Esophagus squamous epithelium (tissue), 5 donors: ENCODE results near the gene PRKCA. TPM values are rescaled to one million over a fixed set of nuclear protein-coding genes. Genes with fewer than 3 reads are reported as not detected.

Source experiments
- DNase-seq: peaks from one replicate; lab custom pipeline; 2025; lab: John Stamatoyannopoulos, UW
- H3K27ac ChIP-seq, 4 donors: fragments of 200-600 bp; sonication (generic); one replicate each; pipeline ENCODE4 v1.5.1; 2016 to 2019; ENCODE audit warnings: mild to moderate bottlenecking in 1 of 4
- H3K27me3 ChIP-seq, 4 donors: fragments of 200-600 bp; sonication (generic); 1 replicate in 3 of 4; 2 replicates in 1 of 4; pipeline versions ENCODE4 v1.5.1 to v1.6.0; 2017 to 2021; ENCODE audit warnings: antibody characterized with exemption in 1 of 4
- H3K36me3 ChIP-seq, 3 donors: fragments of 200-600 bp; sonication (generic); one replicate each; pipeline ENCODE4 v1.5.1; 2016 to 2019
- H3K4me1 ChIP-seq, 3 donors: fragments of 200-600 bp; sonication (generic); one replicate each; pipeline ENCODE4 v1.5.1; 2017 to 2019
- H3K4me3 ChIP-seq, 4 donors: fragments of 200-600 bp; sonication (generic); 1 replicate in 3 of 4; 2 replicates in 1 of 4; pipeline ENCODE4 v1.5.1; 2016 to 2019; ENCODE audit warnings: mild to moderate bottlenecking in 2 of 4, moderate library complexity in 1 of 4
- H3K9me3 ChIP-seq, 3 donors: fragments of 200-600 bp; sonication (generic); one replicate each; pipeline ENCODE4 v1.5.1; 2016 to 2019
- POLR2A ChIP-seq, 4 donors: fragments of 450-650 bp; IDR thresholded peaks; one replicate each; pipeline ENCODE4 v1.6.1; 2017; ENCODE audit warnings: antibody characterized with exemption in 4 of 4, mild to moderate bottlenecking in 4 of 4, moderate library complexity in 3 of 4
- WGBS, 2 donors: methylation state at CpG; one replicate each; pipeline ENCODE4 v1.1.5; 2018; 5-methylcytosine and 5-hydroxymethylcytosine counted together
- intact Hi-C: fragments of 100-400 bp; cut with DNase I; formaldehyde crosslinking; loops from one replicate; pipeline ENCODE4 v1.15.0; 2022
- total RNA-seq, 4 donors: library from RNA; depleted of rRNA; stranded (reverse); fragments of >200 nt; gene quantifications; one replicate each; pipeline ENCODE4 v1.1.0, GENCODE V29; 2016
- TF ChIP-seq, protein P1 (sequence below), 6 experiments: fragments of 450-650 bp in 4 of 6; fragments of 200-600 bp in 2 of 6; sonication (generic) in 2 of 6; IDR thresholded peaks; one replicate each; pipeline ENCODE4 v1.5.1; 2016 to 2019; ENCODE audit warnings: antibody characterized with exemption in 6 of 6, mild to moderate bottlenecking in 4 of 6, moderate library complexity in 4 of 6
- donor health status: DM: yes; HTN: yes; CAD: no.

Gene PRKCA
- total RNA-seq, 4 donors from 2014 or later: 2.4 to 9.2 (median 4.2) TPM

DNA sequence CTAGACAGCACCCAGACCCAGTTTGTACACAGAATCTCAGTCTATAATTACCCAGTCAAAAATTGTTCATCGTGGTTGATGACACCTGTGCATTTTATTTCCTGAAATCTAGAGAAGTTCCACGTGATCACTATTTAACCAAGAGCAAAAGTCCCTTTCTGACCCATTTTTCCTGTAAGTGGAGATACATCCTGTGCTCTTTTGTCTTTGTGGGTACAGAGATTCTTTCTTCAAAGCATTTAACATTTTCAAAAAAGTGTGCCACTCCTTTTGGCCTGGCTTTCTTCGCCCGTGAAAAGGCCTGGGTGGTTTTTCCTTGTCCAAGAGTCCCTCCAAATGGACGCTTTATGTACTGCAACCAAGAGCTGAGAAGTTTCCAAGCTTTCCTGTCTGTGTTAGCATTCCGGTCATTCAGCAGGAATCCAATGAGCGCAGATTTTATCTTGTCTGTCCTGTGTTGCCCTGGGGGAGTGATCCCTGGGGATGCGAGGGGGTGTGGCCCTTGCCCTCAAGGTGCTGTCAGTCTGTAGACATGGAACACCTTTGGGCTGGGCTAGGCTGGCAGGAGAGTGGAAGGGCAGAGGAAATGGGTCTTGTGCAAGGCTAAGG, 371.4 kb downstream of the PRKCA start:
- Histone ChIP-seq H3K4me3 (no peak overlapping the region), H3K9me3 (no peaks in the 10 kb centered on the region), H3K27ac (peak overlapping the region; percentile 65 to 92 (median 89)), H3K4me1 (peaks cover 14 to 53% (median 24%) of the 10 kb centered on the region in 3 donors), H3K36me3 (no peaks in the 10 kb centered on the region), H3K27me3 (no peaks in the 10 kb centered on the region)
- DNase-seq: no peak
- whole genome bisulfite sequencing, 2 donors: 11 to 17% methylated on average over 5 to 7 of the region's 8 CpGs
- intact Hi-C loops: no loop called here
- TF ChIP-seq POLR2A (IDR thresholded peaks at IDR 0.05): no peak
- TF ChIP-seq, protein P1, sequence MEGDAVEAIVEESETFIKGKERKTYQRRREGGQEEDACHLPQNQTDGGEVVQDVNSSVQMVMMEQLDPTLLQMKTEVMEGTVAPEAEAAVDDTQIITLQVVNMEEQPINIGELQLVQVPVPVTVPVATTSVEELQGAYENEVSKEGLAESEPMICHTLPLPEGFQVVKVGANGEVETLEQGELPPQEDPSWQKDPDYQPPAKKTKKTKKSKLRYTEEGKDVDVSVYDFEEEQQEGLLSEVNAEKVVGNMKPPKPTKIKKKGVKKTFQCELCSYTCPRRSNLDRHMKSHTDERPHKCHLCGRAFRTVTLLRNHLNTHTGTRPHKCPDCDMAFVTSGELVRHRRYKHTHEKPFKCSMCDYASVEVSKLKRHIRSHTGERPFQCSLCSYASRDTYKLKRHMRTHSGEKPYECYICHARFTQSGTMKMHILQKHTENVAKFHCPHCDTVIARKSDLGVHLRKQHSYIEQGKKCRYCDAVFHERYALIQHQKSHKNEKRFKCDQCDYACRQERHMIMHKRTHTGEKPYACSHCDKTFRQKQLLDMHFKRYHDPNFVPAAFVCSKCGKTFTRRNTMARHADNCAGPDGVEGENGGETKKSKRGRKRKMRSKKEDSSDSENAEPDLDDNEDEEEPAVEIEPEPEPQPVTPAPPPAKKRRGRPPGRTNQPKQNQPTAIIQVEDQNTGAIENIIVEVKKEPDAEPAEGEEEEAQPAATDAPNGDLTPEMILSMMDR (IDR thresholded peaks at IDR 0.05): peak; percentile 52 to 89 (median 81)

DNA sequence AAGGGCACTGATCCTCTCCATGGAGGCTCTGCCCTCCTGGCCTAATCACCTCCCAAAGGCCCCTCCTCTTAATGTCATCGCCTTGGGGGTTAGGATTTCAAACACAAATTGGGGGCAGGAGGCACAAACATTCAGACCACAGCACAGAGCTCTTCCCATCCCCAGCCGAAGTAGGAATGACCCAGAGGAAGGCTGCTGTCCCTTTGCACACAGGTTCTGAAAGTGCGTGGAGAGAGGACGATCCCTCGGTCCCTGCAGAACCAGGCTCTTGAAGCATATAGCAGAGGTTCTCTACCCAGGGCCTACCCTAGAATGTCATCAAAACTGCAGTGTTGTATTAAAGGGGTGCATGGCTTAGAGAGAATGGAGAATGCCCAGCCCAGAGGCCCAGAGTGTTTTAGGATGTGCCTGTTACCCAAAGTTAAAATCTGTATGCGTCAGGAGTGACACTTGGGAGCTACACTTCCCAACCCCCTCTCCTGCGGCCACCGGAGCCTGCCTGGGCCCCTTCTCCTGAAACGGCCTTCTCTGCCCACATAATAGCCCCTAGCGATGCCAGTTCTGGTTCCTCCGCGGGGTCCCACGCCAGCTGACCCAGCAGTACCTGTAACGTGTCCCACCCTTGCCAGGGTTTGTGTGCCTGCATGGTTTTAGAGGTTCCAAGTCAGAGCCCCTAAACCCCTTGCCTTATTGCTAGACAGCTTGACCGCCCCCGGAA, 373.0 kb downstream of the PRKCA start:
- 45 to 57% methylated on average over 12 to 13 of the region's 16 CpGs for WGBS, 2 donors
- peaks cover 14 to 53% (median 24%) of the 10 kb centered on the region in 3 donors for H3K4me1 ChIP-seq
- H3K27me3 ChIP-seq: no peaks in the 10 kb centered on the region
- H3K4me3 ChIP-seq: peak overlapping the region; percentile 15 to 51 (median 34)
- intact Hi-C loops: no loop called here
- peak overlapping the region; percentile 87 to 92 (median 89) for H3K27ac ChIP-seq
- DNase-seq: no peak
- no peaks in the 10 kb centered on the region for H3K36me3 ChIP-seq
- TF ChIP-seq, protein P1 (IDR thresholded peaks at IDR 0.05): no peak
- TF ChIP-seq POLR2A (IDR thresholded peaks at IDR 0.05): no peak
- H3K9me3 ChIP-seq: no peaks in the 10 kb centered on the region

DNA sequence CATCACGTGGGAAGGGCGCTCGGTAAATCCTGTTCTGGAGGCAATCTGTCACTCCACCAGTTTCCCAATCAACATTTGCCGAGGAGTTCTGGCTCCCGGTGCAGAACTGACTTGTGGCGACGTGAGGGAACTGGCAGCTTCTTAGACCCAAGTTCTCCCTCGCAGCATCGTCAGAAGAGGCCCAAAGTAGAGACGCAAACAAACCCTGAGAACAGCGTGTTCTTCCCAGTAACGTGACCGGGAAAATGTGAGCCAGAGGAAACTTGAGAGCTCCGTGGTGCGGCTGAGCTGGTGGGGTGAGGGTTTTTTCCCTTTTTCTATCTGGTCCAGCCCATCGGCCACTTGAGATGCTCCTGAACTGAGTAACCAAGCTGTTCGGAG, 373.6 kb downstream of the PRKCA start:
- no peaks in the 10 kb centered on the region for H3K27me3 ChIP-seq
- peak overlapping the region; percentile 15 to 51 (median 34) for H3K4me3 ChIP-seq
- H3K4me1 ChIP-seq: peaks cover 14 to 53% (median 24%) of the 10 kb centered on the region in 3 donors
- WGBS, 2 donors: 29 to 67% methylated on average over 9 to 12 of the region's 17 CpGs
- no peak for DNase-seq
- intact Hi-C loops: no loop called here
- no peaks in the 10 kb centered on the region for H3K36me3 ChIP-seq
- TF ChIP-seq, protein P1 (IDR thresholded peaks at IDR 0.05): peak in 1 of 6 experiments; percentile 13
- peak in 1 of 4 donors; percentile 7 for TF ChIP-seq POLR2A (IDR thresholded peaks at IDR 0.05)
- no peaks in the 10 kb centered on the region for H3K9me3 ChIP-seq
- H3K27ac ChIP-seq: peak overlapping the region; percentile 87 to 92 (median 89)

DNA sequence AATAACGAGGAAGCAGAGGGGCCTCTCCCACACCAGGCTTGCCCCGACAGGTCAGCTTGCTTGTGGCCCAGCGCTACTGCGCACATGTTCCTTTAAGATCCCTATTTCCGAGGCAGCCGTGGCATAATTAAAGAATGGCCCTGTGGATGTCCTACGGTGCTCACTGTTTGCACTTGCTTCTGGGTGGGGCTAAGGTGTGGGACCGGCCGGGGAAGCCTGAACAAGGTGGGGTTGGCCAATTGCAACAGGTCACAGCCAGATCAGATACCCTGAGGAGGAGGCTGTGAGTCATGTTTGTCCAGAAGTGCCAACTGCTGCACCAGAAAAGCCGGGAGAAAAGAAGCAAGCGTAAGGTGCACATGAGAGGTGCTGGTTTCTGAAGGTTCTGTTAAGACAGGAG, 374.0 kb downstream of the PRKCA start:
- no peaks in the 10 kb centered on the region for H3K9me3 ChIP-seq
- intact Hi-C loops: no loop called here
- peak overlapping the region; percentile 87 to 92 (median 89) for H3K27ac ChIP-seq
- TF ChIP-seq POLR2A (IDR thresholded peaks at IDR 0.05): no peak
- TF ChIP-seq, protein P1 (IDR thresholded peaks at IDR 0.05): no peak
- peak overlapping the region; percentile 15 to 51 (median 34) for H3K4me3 ChIP-seq
- no peaks in the 10 kb centered on the region for H3K36me3 ChIP-seq
- no peak for DNase-seq
- WGBS, 2 donors: 38% methylated on average over 7 of the region's 11 CpGs; no CpG with 5 or more reads in 1 of the 2 donors
- peaks cover 14 to 53% (median 24%) of the 10 kb centered on the region in 3 donors for H3K4me1 ChIP-seq
- H3K27me3 ChIP-seq: no peaks in the 10 kb centered on the region
